Duodenal mucosa (tissue), 2 donors: ENCODE results near the gene OBSCN.
"Not testable (repeated sequence)": the region's sequence is repeated elsewhere in the genome, so short reads cannot be mapped to it uniquely, and the experiment has no call there.

Experiments used
- H3K27ac ChIP-seq: one replicate; pipeline ENCODE4 v1.7.0; 2013; ENCODE audit warnings: low read depth, low read length
- H3K27me3 ChIP-seq, 2 donors: one replicate each; pipeline ENCODE4 v1.7.0; 2013; ENCODE audit warnings: low read length in 2 of 2, control low read depth in 1 of 2; ENCODE audit not compliant: insufficient read depth in 2 of 2, control insufficient read depth in 1 of 2
- H3K36me3 ChIP-seq, 2 donors: one replicate each; pipeline ENCODE4 v1.7.0; 2013; ENCODE audit warnings: low read length in 2 of 2, control low read depth in 1 of 2; ENCODE audit not compliant: insufficient read depth in 2 of 2, control insufficient read depth in 1 of 2
- H3K4me1 ChIP-seq, 2 donors: one replicate each; pipeline ENCODE4 v1.7.0; 2013; ENCODE audit warnings: low read length in 2 of 2, control low read depth in 1 of 2; ENCODE audit not compliant: insufficient read depth in 2 of 2, control insufficient read depth in 1 of 2
- H3K4me3 ChIP-seq, 2 donors: one replicate each; pipeline ENCODE4 v1.7.0; 2013; ENCODE audit warnings: low read length in 2 of 2, low read depth in 1 of 2
- H3K9ac ChIP-seq, 2 donors: one replicate each; pipeline ENCODE4 v1.7.0; 2013; ENCODE audit warnings: low read length in 2 of 2, low read depth in 1 of 2
- H3K9me3 ChIP-seq, 2 donors: one replicate each; pipeline ENCODE4 v1.7.0; 2013; ENCODE audit warnings: low read length in 2 of 2, control low read depth in 1 of 2; ENCODE audit not compliant: control insufficient read depth in 1 of 2

Gene OBSCN

GRCh38 chr1:228177721-228178710 lies 29.8 kb upstream of the OBSCN start:
- H3K27ac ChIP-seq = no peak overlapping the region
- no peak overlapping the region for H3K4me3 ChIP-seq
- H3K4me1 ChIP-seq = peaks cover 0 to 4% of the 10 kb centered on the region in 2 donors
- H3K9ac ChIP-seq = no peak overlapping the region
- H3K36me3 ChIP-seq = peaks cover 3 to 17% of the 10 kb centered on the region in 2 donors
- H3K27me3 ChIP-seq = no peaks in the 10 kb centered on the region
- no peaks in the 10 kb centered on the region for H3K9me3 ChIP-seq

GRCh38 chr1:228178737-228179684 lies 28.8 kb upstream of the OBSCN start:
- H3K36me3 ChIP-seq = peaks cover 3 to 17% of the 10 kb centered on the region in 2 donors
- peaks cover 0 to 4% of the 10 kb centered on the region in 2 donors for H3K4me1 ChIP-seq
- no peak overlapping the region for H3K4me3 ChIP-seq
- H3K27ac ChIP-seq = no peak overlapping the region
- no peaks in the 10 kb centered on the region for H3K9me3 ChIP-seq
- no peak overlapping the region for H3K9ac ChIP-seq
- H3K27me3 ChIP-seq = no peaks in the 10 kb centered on the region

DNA sequence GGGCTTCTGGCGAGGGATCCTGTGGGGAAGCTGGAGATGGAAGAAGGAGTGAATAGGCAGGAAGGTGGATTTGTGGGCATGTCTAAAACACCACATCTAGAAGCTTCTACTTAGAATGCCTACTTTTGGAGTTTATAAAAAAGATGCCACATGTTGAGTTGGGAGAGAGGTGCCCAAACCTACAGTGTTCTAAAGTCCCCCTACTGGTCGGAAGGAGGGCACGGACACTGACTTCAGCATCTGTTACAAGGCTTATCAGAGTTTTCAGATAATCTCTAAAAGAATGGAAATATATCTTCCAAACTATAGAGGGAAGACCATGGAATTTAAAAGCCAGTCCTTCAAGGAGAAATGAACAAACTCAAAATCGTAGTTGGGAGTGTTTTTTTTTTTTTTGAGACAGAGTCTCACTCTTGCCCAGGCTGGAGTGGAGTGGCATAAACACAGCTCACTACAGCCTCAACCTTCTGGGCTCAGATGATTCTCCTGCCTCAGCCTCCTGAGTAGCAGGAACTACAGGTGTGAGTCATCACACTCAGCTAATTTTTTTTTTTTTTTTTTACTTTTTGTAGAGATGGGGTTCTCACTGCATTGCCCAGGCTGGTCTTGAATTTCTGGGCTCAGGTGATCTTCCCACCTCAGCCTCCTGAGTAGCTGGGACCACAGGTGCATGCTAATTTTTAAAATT lies 27.4 kb upstream of the OBSCN start:
- H3K27ac ChIP-seq = no peak overlapping the region
- H3K27me3 ChIP-seq = no peaks in the 10 kb centered on the region
- H3K9ac ChIP-seq = no peak overlapping the region
- no peak overlapping the region for H3K4me3 ChIP-seq
- H3K36me3 ChIP-seq = peaks cover 3 to 9% of the 10 kb centered on the region in 2 donors
- peaks cover 0 to 4% of the 10 kb centered on the region in 2 donors for H3K4me1 ChIP-seq
- H3K9me3 ChIP-seq = no peaks in the 10 kb centered on the region

- Histone ChIP-seq H3K4me3 (no peak overlapping the region), H3K4me1 (peaks cover 0 to 4% of the 10 kb centered on the region in 2 donors), H3K27me3 (no peaks in the 10 kb centered on the region), H3K9ac (no peak overlapping the region), H3K36me3 (peaks cover 0 to 3% of the 10 kb centered on the region in 2 donors), H3K27ac (no peak overlapping the region), H3K9me3 (no peaks in the 10 kb centered on the region)
Measured at GRCh38 chr1:228180959-228181644, 26.7 kb upstream of the OBSCN start.

- peaks cover 0 to 3% of the 10 kb centered on the region in 2 donors for H3K36me3 ChIP-seq
- H3K4me3 ChIP-seq = no peak overlapping the region
- no peak overlapping the region for H3K9ac ChIP-seq
- no peaks in the 10 kb centered on the region for H3K9me3 ChIP-seq
- H3K27ac ChIP-seq = no peak overlapping the region
- no peaks in the 10 kb centered on the region for H3K27me3 ChIP-seq
- peaks cover 0 to 4% of the 10 kb centered on the region in 2 donors for H3K4me1 ChIP-seq
Measured at GRCh38 chr1:228181645-228182034, 26.2 kb upstream of the OBSCN start.

DNA sequence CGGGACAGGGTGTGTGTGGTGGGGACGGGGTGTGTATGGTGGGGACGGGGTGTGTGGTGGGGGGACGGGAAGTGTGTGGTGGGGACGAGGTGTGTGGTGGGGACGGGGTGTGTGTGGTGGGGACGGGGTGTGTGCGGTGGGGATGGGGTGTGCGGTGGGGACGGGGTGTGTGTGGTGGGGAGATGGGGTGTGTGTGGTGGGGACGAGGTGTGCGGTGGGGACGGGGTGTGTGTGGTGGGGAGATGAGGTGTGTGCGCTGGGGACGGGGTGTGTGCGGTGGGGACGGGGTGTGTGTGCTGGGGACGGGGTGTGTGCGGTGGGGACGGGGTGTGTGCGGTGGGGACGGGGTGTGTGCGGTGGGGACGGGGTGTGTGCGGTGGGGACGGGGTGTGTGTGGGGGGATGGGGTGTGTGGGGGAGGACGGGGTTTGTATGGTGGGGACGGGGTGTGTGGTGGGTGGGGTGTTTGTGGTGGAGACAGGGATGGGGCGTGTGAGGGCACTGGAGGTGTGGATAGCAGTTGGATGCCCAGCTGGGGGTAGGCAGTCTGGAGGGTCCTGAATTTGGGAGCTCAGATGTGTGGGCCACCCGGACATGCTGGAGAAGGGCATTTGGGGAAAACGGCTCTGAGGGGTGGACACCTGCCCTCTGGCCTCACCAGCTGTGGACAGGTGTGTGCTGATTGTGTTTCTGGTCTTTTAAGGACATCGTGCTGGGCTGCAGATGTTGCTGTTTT lies 25.4 kb upstream of the OBSCN start:
- no peak overlapping the region for H3K27ac ChIP-seq
- no peak overlapping the region for H3K9ac ChIP-seq
- peaks cover 0 to 4% of the 10 kb centered on the region in 2 donors for H3K4me1 ChIP-seq
- no peaks in the 10 kb centered on the region for H3K27me3 ChIP-seq
- H3K4me3 ChIP-seq = no peak overlapping the region
- H3K36me3 ChIP-seq = no peaks in the 10 kb centered on the region
- no peaks in the 10 kb centered on the region for H3K9me3 ChIP-seq

GRCh38 chr1:228184152-228184551 lies 23.7 kb upstream of the OBSCN start:
- Histone ChIP-seq H3K27me3 (no peaks in the 10 kb centered on the region), H3K9ac (no peak overlapping the region), H3K36me3 (no peaks in the 10 kb centered on the region), H3K4me1 (no peaks in the 10 kb centered on the region), H3K9me3 (no peaks in the 10 kb centered on the region), H3K4me3 (no peak overlapping the region), H3K27ac (no peak overlapping the region)

- Histone ChIP-seq H3K27me3 (no peaks in the 10 kb centered on the region), H3K27ac (no peak overlapping the region), H3K36me3 (no peaks in the 10 kb centered on the region), H3K4me3 (no peak overlapping the region), H3K9ac (no peak overlapping the region), H3K4me1 (no peaks in the 10 kb centered on the region), H3K9me3 (no peaks in the 10 kb centered on the region)
Measured at GRCh38 chr1:228185641-228185965, 22.2 kb upstream of the OBSCN start.

DNA sequence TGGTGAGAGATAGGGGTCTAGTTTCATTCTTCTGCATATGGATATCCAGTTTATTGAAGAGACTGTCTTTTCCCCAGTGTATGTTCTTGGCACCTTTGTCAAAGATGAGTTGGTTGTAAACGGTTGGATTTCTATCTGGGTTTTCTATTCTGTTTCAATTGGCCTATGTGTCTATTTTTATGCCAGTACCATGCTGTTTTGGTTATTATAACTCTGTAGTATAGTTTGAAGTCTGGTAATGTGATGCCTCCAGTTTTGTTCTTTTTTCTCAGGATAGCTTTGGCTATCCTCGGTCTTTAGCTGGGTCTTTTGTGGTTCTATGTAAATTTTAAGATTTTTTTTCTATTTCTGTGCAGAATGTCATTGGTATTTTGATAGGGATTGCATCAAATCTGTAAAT lies 19.6 kb upstream of the OBSCN start:
- not testable (repeated sequence) for H3K27me3 ChIP-seq, H3K9me3 ChIP-seq, H3K4me1 ChIP-seq, H3K27ac ChIP-seq, H3K36me3 ChIP-seq, H3K4me3 ChIP-seq, H3K9ac ChIP-seq
